NT2/D1 (cell line): ENCODE results near the gene GPR176.

Source experiments
- DNase-seq: peaks from one replicate; pipeline ENCODE4 v3.0.0-alpha.2; 2011; ENCODE audit warnings: low read depth, low spot score
- H3K27me3 ChIP-seq: 2 replicates; pipeline ENCODE4 v1.6.0; 2011; ENCODE audit warnings: mild to moderate bottlenecking; ENCODE audit not compliant: insufficient read length, insufficient read depth
- H3K36me3 ChIP-seq: 2 replicates; pipeline ENCODE4 v1.6.1; 2011; ENCODE audit warnings: mild to moderate bottlenecking, low read length, mixed read lengths; ENCODE audit not compliant: insufficient read depth, insufficient read length
- H3K4me1 ChIP-seq: 2 replicates; pipeline ENCODE4 v1.5.1; 2011; ENCODE audit not compliant: insufficient read depth, insufficient read length
- H3K4me3 ChIP-seq: 2 replicates; pipeline ENCODE4 v1.5.1; 2011; ENCODE audit warnings: low read depth; ENCODE audit not compliant: insufficient read length
- H3K9ac ChIP-seq: 2 replicates; pipeline ENCODE4 v1.6.0; 2011; ENCODE audit warnings: low read depth; ENCODE audit not compliant: insufficient read length
- H3K9me3 ChIP-seq: 2 replicates; pipeline ENCODE4 v1.5.1; 2011; ENCODE audit warnings: mild to moderate bottlenecking, low read length; ENCODE audit not compliant: insufficient read depth
- SUZ12 ChIP-seq: IDR thresholded peaks from 2 replicates; pipeline ENCODE4 v1.6.1; 2011; ENCODE audit not compliant: insufficient read length, insufficient read depth; ENCODE audit errors: extremely low read depth
- YY1 ChIP-seq: IDR thresholded peaks from 2 replicates; pipeline ENCODE4 v1.6.1; 2011; ENCODE audit not compliant: insufficient read length, insufficient read depth
- ZNF274 ChIP-seq: IDR thresholded peaks from 2 replicates; pipeline ENCODE4 v1.6.1; 2011; ENCODE audit warnings: mild to moderate bottlenecking, low read depth, low read length

Gene GPR176, protein sequence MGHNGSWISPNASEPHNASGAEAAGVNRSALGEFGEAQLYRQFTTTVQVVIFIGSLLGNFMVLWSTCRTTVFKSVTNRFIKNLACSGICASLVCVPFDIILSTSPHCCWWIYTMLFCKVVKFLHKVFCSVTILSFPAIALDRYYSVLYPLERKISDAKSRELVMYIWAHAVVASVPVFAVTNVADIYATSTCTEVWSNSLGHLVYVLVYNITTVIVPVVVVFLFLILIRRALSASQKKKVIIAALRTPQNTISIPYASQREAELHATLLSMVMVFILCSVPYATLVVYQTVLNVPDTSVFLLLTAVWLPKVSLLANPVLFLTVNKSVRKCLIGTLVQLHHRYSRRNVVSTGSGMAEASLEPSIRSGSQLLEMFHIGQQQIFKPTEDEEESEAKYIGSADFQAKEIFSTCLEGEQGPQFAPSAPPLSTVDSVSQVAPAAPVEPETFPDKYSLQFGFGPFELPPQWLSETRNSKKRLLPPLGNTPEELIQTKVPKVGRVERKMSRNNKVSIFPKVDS

DNA sequence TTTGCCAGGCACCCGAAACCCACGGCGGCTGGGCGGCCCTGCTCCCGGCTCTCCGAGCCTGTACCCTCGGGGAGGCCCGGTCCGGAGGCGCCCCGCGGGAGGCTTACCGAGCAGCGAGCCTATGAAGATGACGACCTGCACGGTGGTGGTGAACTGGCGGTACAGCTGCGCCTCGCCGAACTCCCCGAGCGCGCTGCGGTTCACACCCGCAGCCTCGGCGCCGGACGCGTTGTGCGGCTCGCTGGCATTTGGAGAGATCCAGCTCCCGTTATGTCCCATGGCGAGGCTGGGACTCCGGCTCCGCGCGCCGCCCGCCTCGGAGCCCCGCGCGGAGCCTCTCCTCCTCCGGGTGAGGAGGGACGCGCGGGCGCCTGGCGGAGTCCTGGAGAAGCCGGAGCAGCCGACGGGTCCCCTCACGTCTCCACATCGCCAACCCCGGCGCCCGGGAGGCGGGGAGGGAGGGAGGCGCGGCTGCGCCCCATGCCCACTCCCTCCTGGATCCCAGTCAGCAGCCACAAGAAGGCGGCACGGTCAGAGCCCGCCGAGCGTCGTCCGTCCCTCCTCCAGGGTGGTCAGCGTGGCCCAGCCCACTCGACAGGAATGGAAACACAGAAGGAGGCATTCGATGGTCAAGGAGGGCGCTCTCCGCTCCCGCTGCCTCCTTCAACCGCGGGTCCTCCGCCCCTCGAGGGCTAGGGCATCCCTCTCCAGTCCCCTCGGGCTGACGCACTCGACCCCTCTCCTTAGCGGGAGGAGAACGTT lies at the start of gene GPR176:
GPR176 (minus strand) TSS at position 519 of the 762 bp plus-strand sequence; CDS start at position 279, 240 bp downstream.
- Histone ChIP-seq H3K27me3 (peaks cover 28% of the 10 kb centered on the region), H3K9me3 (no peaks in the 10 kb centered on the region), H3K4me1 (no peaks in the 10 kb centered on the region), H3K9ac (peak within 1 kb of the TSS; percentile 82), H3K4me3 (peak within 1 kb of the TSS; percentile 64), H3K36me3 (no peaks in the 10 kb centered on the region)
- no peak for DNase-seq
- TF ChIP-seq ZNF274 (no peak), YY1 (no peak), SUZ12 (no peak)

DNA sequence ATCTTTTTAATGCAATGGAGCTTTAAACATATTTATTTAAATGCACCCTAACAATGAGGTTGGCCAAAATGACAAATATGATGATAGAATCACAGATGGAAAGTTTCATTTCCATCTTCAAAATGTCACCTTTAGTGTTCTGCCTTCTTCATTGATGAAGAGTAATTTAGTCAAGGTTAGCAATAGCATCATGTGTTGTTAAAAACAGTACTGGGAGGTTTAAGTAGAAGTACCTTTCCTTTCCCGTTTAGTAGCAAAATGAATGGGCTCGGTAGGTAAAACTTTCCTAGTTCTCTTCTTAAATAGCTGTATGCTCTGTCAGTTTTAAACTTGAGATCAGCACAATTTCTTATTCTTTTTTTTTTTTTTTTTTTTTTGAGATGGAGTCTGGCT lies 48.9 kb upstream of the GPR176 start:
- Histone ChIP-seq H3K9ac (no peak overlapping the region), H3K4me1 (no peaks in the 10 kb centered on the region), H3K9me3 (no peaks in the 10 kb centered on the region), H3K36me3 (peaks cover 51% of the 10 kb centered on the region), H3K4me3 (no peak overlapping the region), H3K27me3 (no peaks in the 10 kb centered on the region)
- no peak for TF ChIP-seq SUZ12
- TF ChIP-seq YY1: no peak
- TF ChIP-seq ZNF274: no peak
- no peak for DNase-seq

- peaks cover 45% of the 10 kb centered on the region for H3K36me3 ChIP-seq
- no peaks in the 10 kb centered on the region for H3K9me3 ChIP-seq
- no peak for DNase-seq
- H3K27me3 ChIP-seq: no peaks in the 10 kb centered on the region
- no peak overlapping the region for H3K9ac ChIP-seq
- H3K4me1 ChIP-seq: no peaks in the 10 kb centered on the region
- H3K4me3 ChIP-seq: no peak overlapping the region
- TF ChIP-seq YY1: no peak
- no peak for TF ChIP-seq SUZ12
- no peak for TF ChIP-seq ZNF274
Observed at GRCh38 chr15:39968273-39969001, 48.4 kb upstream of the GPR176 start.

DNA sequence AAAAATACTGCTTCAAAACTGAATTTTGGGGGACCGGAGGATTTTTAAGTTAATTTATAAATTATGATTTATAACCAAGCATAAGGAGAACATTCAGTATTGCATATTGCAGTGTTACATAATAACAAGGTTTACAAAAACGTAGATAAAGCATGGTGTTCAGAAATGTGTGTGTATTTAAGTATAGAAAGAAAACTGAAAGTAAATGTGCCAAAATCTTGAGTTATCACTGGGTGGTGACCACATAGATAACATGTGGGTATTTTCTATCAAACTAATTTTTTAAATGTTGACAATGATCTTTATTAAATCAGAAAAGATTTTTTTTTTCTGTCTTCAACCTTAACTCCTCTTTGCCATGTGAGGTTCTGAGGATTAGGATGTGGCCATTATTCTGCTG lies 46.5 kb upstream of the GPR176 start:
- no peak for TF ChIP-seq YY1
- TF ChIP-seq SUZ12: no peak
- no peak for TF ChIP-seq ZNF274
- Histone ChIP-seq H3K27me3 (no peaks in the 10 kb centered on the region), H3K9ac (no peak overlapping the region), H3K4me3 (no peak overlapping the region), H3K36me3 (peaks cover 54% of the 10 kb centered on the region), H3K4me1 (no peaks in the 10 kb centered on the region), H3K9me3 (no peaks in the 10 kb centered on the region)
- DNase-seq: no peak

- Histone ChIP-seq H3K4me3 (no peak overlapping the region), H3K36me3 (peaks cover 55% of the 10 kb centered on the region), H3K27me3 (no peaks in the 10 kb centered on the region), H3K4me1 (no peaks in the 10 kb centered on the region), H3K9ac (no peak overlapping the region), H3K9me3 (no peaks in the 10 kb centered on the region)
- TF ChIP-seq ZNF274: no peak
- TF ChIP-seq YY1: no peak
- TF ChIP-seq SUZ12: no peak
- no peak for DNase-seq
Observed at GRCh38 chr15:39963786-39964185, 43.7 kb upstream of the GPR176 start.

GRCh38 chr15:39961051-39961450 lies 41.0 kb upstream of the GPR176 start:
- Histone ChIP-seq H3K36me3 (peaks cover 58% of the 10 kb centered on the region), H3K9ac (no peak overlapping the region), H3K4me1 (no peaks in the 10 kb centered on the region), H3K9me3 (no peaks in the 10 kb centered on the region), H3K4me3 (no peak overlapping the region), H3K27me3 (no peaks in the 10 kb centered on the region)
- TF ChIP-seq YY1: no peak
- no peak for TF ChIP-seq ZNF274
- no peak for TF ChIP-seq SUZ12
- DNase-seq: no peak

GRCh38 chr15:39960411-39960810 lies 40.3 kb upstream of the GPR176 start:
- peaks cover 57% of the 10 kb centered on the region for H3K36me3 ChIP-seq
- no peak overlapping the region for H3K4me3 ChIP-seq
- TF ChIP-seq SUZ12: no peak
- no peak for TF ChIP-seq ZNF274
- no peak for TF ChIP-seq YY1

More at GRCh38 chr15:39960411-39960810, 40.3 kb upstream of the GPR176 start:
- Histone ChIP-seq H3K27me3 (no peaks in the 10 kb centered on the region), H3K4me1 (no peaks in the 10 kb centered on the region), H3K9me3 (no peaks in the 10 kb centered on the region), H3K9ac (no peak overlapping the region)
- DNase-seq: no peak
